Kidney capillary endothelial cell (primary cell): Measurements from ENCODE around the gene ARHGAP33.
"Not testable (repeated sequence)": the region's sequence is repeated elsewhere in the genome, so short reads cannot be mapped to it uniquely, and the experiment has no call there.

Experiments used
- DNase-seq: peaks from one replicate; pipeline ENCODE4 v3.0.0-alpha.2; 2018; ENCODE audit warnings: low spot score

The ARHGAP33 gene

DNA sequence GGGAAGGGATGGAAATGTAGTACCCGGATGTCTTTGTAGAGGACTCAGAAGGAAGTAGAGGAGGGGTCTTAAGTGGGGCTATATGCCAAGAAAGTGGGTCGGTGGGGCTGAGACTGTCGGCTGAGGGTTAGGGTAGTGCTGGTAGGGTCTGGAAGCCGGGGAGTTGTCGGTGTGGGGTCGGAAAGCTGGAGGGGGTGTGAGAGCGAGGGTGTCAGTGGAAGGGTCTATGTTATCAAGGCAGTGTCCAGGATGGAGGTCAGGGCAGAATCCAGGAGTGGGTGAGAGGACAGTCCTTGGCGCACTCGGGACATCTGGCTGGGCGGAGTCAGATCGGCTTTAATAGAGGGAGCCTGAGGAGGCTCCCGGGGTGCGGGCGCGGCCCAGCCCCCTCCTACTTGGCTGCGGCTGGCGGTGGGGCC, 20.2 kb upstream of the ARHGAP33 start:
- DNase-seq: no peak

DNA sequence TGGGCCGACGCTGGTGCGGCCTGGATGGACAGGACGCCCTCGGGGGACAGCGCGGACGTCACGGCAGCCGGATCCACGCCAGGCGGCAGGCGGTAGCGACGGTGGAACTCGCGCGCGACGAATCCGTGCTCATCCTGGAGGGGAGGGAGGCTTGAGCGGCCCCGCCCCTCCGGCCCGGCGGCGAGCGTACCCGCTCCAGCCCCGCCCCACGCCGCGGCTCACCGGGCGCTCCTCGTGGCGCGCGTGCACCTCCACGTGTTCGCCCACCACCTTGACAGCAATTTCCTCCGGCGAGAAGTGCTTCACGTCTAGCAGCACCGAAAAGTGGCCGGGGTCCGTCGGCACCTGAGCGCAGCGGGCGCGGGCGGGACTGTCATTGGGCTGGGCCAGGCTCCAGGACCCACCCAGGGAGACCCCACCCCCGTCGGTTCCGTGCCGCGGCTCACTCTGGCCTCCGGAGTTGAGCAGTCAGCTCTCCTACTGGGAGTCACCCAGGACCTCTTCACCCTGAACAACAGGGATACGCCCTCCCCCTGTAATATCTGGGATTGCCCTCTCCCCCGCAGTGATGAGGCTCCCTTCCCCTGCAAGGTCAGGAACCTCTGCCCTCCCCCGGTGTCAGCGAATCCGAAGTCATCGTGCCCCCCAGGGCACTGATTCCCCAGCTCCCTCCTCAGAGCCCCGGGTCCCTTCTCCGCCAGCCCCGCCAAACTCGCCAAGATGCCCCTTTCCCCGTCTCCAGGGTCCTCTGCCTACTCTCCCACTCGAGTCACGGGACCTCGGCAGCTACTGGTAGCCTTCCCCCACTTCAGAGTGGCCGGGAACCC, 19.6 kb upstream of the ARHGAP33 start:
- no peak for DNase-seq

DNA sequence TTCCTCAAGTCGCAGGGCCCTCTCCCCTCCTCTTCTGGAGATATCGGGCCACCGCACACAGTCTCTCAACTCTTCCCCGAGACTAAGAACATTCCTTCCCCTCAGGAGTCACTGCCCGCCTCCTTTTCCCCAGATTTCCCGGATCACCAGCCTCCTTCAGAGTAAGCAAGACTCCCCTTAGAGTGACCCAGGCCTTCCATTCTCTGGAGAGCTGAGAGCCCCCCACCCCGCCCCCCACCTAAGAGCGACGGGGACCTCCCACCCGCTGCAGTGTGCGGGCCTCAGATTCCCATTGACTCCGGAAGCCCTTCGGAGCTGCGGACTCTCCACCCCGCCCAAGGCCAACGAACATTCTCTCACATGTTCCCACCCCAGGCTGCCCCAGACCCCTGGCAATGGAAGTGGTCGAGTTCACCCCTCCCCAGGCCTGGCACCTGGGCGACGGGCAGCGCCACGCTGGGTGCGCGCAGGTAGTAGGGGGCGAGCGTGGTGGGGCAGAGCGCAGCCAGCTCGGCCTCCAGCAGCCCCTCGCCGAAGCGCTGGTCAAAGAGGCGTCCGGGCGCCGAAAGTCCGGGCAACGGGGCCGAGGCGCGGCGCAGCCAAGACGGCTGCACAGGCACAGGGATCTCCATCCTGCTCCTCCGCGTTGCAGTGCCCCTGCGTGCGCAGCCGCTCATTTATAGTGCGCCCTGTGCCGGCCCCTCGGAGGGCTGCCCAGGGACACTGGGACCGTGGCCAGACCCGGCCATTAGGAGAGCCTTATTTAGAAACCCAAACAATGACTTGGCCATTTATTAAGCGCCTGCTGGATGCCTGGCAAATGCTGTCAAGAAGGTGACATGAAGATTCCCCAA, 18.8 kb upstream of the ARHGAP33 start, which contains the start of gene HSPB6:
Gene HSPB6, minus strand, starts transcription at position 653 of the 854 bp plus-strand sequence. Its CDS starts 21 bp downstream, at position 632.
- DNase-seq: no peak

DNA sequence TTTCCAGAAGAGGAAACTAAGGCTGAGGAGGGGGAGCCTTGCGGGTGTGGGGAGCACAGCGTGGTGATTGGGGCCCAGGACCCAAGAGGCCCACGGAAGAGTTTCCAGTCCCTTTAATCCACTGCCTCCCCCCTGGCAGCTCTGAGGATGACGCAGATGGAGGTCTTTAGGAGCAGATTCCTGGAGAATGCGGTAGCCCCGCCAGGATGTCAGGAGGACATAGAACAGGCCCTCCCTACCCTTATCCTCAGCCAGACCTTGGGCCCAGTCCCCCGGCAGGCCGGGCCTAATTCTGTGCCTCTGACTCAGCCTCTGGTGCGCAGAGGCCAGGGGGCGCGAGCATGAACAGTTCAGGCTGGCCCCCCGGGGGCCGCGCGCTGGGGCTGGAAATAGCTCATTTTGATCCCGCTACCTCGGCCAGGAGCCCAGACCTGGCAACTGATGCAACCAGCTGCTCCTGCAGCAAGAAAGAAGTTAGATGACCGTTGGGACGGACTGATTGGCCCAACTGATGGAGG, 18.1 kb upstream of the ARHGAP33 start:
- DNase-seq: peak; percentile 58

DNA sequence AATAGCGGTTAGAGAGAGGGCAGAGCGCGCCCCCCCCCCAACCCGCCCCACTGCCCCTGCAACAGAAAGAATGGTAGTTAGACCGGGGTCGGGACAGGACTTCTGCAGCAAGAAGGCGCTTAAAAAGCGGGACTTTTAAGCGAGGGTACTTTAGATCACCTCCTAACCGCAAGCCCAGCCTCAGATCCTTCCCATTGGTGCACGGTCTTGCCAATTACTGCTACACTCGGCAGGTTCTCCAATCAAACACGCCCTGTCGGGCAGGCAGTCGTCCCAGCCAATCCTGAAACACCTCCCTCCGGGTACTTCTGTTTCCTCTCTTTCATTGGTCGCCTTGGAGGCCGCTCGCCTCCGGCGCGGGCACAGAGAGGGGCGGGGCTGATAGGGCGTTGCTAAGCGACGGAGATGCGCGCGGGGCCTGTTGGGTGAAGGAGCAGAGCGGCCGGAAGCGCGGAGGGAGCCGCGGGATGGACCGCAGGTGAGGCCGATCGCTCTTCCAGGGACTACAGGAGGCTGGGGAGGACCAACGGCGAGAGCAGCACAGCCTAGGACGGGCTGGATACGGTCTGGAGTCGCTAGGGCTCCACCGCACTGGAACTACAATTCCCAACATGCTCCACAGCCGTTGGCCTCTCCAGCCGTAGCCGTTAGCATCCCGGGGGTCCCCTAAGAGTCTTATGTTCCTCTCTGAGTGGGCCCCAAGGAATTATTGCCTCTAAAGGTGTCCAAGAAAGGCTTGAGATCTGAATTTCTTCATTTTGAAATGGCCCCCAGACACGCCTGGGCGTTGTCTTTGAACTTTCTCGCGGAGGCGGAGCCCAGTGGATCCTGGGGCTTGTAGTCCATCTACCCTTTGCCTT, 17.4 kb upstream of the ARHGAP33 start, which contains the start of gene PROSER3:
Gene PROSER3, plus strand, starts transcription at position 428 of the 860 bp plus-strand sequence. Its CDS starts 40 bp downstream, at position 468.
- peak; percentile 99 for DNase-seq

DNA sequence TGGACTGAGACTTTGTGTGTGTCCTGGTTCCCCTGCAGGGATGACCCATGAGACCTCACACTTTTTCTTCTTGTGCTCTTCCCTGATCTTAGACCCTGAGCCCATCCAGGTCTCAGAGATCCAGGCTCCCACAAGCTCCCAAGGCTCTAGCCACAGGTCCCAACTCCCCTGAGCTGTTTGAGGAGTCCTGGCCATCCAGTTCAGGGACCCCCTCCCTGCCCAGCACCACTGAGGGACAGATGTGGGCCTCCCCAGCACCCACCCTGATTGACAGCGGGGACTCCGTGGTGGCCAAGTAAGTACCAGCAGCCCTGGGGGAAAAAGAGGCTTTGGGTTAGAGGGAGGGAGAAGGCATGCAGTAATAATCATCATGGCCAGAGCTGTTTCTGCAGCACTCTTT, 15.7 kb upstream of the ARHGAP33 start:
- DNase-seq: no peak

DNA sequence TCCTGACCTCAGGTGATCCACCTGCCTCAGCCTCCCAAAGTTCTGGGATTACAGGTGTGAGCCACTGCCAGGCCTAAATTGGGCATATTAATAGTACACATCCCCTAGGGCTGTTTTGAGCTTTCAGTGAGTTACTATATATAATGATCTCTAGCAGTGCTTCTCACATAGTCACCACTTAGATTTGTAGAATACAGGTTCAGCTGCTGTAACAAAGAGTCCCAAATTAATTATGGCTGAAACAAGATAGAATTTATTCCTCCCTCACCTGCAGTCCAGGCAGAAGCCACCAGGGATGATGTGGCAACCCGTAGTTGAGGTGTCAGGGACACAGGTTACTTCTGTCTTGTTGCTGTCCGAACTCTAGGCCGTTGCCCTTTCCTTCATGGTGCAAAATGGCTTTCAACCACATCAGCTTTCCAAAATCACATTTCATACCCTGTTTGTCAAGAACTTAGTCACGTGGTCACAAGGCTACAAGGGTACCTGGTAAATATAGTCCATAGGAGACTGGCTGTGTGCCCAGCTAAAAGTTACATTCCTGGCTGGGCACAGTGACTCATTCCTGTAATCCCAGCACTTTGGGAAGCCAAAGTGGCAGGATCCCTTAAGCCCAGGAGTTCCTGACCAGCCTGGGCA, 14.5 kb upstream of the ARHGAP33 start:
- no peak for DNase-seq

DNA sequence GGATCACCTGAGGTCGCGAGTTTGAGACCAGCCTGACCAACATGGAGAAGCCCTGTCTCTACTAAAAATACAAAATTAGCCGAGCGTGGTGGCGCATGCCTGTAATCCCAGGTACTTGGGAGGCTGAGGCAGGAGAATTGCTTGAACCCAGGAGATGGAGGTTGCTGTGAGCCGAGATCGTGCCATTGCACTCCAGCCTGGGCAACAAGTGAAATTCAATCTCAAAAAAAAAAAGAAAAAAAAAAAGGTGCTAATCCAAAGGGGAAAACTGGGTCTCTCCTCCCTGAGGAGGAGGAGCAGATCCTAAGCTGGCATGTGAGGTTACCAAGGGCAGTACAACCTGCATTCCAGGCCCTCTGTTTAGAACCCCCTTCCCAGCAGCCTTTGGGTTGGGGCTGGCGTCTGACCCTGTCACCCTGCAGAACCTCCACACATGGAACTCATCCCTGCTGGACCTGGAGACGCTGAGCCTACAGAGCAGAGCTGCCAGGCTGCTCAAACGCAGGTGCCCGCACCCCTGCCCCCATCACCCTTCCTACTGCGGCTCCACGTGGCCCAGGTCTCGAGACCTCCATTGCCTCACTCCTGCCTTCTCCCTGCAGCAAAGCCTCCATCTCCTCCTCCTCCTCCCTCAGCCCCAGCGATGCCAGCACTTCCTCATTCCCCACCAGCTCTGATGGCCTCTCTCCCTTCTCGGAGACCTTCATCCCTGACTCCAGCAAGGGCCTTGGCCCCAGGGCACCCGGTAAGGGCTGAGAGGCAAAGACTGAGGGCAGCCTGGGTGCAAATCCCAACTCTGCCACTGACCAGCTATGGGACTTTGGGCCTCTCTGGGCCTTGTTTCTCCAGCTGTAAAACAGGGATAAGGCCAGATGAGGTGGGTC, 10.7 kb upstream of the ARHGAP33 start:
- DNase-seq: no peak

DNA sequence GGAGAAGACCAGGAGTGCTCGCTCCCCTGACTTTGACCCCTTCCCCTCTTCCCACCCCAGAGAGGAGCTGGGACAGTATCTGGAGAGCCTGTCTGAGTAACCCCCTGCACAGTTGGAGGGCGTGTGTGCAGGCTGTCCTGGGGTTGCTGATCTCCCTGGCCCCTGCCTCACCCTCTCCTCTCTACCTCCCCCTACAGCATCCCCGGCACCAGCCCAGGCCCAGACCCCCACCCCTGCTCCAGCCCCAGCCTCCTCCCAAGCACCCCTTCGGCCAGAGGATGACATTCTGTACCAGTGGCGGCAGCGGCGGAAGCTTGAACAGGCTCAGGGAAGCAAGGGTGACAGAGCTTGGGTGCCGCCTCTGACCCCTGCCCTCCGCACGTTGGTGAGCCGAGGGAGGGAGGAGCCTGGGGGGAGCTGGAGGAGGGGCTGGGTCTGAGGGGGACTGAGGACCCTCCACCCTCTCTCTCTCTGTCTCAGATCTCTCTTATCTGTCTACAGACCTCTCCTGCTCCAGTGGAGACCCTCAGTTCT, 8.7 kb upstream of the ARHGAP33 start:
- no peak for DNase-seq

DNA sequence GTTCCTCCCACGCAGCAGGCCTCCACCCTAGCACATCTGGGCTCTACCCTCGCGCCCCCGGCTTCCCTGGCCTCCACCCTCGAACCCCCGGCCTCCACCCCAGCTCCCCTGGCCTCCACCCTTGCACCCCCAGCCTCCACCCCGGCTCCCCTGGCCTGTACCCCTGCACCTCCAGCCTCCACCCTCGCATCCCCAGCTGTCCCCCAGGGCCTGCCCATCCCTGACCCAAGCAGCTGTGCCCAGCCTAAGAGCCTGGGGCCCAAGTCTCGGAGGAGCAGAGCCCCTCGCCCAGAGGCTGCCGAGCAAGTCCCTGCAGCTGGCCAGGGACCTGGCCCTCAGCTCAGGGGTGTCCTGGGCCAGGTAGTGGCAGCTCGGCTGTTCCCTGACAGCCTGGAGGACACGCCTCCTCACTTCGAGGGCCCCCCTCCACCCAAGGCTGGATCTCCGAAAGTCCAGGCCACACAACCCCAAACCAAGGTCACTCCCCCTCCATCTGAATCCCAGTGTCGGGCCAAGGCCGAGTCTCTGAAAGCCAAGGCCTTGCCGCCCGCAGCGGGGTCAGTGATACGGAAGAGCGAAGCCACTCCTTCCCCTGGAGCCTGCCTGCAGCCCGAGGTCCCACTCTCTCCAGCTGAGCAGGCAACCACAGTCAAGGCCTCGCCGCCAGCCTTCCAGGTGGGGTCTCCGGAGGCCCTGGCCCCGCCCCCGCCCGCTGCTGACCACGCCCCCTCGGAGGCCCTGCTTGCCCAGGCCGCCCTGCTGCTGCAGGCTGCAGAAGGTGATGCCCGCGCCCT, 7.9 kb upstream of the ARHGAP33 start:
- no peak for DNase-seq

DNA sequence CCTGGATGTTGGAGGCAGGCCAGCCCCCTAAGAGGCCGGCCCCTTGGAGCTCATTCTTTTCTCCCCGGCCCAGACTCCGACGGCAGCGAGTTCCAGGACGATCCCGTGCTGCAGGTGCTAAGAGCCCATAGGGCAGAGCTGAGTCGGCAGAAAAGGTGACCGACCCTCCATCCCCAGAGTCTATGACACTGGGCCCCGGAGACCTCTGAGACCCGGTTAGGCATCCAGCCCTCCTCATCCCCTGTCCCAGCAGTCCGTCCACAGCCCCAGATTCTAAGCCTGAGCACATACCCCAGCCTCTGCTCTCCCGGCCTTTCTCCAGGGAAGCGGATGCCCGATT, 7.3 kb upstream of the ARHGAP33 start:
- no peak for DNase-seq

DNA sequence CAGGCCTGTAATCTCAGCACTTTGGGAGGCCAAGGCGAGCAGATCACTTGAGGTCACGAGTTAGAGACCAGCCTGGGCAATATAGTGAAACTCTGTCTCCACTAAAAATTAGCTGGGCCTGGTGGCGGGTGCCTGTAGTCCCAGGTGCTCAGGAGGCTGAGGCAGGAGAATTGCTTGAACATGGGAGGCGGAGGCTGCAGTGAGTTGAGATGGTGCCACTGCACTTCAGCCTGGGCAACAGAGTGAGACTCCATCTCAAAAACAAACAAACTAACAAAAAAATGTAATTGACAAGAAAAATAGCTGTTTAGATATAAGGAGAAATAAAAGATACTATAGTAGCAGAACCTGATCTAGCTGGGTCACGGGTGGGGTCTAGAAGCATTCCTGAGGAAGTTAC, 3.0 kb upstream of the ARHGAP33 start:
- DNase-seq: not testable (repeated sequence)

DNA sequence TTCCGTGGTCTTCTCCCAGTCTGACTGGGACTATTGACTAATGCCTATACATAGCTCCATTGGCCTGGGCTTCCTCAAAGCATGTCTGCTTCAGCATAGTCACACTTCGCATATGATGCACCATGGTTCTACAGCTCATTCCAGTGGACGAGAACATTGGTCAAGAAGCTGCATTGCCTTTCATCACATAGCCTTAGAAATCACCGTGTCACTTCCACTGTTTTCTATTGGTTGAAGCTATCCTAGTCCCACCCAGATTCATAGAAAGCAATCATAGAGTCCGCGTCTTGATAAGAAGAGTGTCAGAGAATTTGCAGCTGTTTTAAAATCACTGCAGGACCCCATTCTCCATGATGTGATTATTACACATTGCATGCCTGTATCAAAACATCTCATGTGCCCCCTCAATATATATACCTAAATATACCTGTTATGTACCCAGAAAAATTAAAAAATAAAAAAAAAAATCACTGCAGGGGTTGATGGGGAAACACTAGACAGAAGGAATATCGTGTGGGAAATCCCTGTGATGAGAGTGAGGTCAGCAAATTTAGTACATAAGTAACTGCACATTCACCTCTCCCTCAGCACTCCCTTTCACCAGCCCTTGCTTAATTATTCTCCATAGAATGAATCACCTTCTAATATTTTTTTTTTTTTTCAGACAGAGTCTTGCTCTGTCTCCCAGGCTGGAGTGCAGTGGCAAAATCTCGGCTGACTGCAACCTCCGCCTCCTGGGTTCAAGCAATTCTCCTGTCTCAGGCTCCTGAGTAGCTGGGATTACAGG, 2.2 kb upstream of the ARHGAP33 start:
- no peak for DNase-seq

DNA sequence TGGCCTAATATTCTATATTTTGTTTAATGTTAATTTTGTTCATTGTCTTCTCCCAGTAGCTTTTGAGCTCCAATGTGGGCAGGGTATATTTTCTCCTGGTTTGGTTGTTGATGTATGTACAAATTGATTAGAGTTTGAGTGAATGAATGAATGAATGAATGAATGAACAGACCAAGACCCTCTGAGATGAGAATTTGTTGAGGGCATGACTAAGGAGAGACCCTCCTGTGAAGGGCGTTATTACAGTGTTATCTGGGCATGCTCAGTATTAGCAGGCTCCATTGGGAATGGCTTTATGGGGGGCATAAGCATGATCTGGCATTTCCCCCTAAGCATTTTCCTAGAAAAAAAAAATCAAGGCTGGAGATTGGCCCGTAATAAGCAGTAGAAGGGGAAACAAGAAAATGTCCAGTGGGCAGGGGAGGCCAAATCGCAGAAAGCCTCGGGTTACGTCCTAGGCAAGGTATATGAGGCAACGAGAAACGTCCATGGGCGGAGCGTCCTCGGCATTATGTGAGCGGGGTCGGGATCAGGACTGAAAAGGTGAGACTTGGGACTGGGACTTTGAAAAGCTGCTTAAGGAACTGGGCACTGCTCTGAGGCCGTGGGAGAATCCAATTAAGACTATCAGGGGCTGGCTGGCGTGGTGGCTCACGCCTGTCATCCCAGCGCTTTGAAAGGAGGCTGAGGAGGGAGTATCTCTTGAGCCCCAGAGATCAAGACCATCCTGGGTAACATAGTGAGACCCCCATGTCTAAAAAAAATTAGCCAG, 904 bp upstream of the ARHGAP33 start:
- no peak for DNase-seq

DNA sequence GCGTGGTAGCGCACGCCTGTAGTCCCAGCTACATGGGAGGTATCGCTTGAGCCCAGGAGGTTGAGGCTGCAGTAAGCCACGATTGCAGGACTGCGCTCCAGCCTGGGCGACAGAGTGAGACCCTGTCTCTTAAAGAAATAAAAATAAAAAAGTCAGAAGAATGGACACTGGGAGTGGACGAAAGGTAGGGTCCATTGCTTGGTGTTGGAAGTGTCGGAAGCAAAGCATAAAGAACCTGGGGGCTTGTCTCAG, 392 bp upstream of the ARHGAP33 start:
- DNase-seq: no peak

DNA sequence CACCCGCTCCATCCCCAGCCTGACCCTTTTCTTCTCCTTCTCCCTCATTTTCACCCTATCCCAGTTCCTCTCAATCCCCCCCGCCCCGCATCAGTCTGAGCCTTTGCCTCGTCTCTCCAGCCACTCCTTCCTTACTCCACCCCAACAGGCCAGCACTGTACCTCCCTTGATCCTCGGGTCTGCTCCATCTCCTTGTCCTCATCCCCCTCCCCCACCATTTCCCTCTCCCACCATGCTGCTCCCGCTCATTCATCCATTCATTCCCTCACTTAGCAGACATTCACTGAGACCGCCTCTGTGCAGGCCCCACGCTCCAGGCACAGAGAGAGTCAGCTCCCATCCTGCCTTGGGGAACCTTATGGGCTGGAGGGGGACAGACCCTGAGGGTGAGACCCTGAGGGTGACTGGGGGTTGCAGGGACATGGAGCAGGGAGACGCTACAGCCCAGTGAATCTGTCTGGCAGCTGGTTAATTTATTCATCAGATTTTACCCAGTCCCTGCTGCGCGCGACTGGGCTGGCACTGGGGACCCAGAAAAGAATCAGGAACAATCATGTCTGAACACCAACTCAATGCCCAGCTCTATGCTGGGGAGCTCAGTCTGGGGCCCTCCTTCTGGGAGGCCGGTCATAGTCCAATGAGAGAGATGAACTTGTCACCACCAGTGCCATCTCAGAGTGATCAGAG, 881 bp downstream of the ARHGAP33 start:
- no peak for DNase-seq

DNA sequence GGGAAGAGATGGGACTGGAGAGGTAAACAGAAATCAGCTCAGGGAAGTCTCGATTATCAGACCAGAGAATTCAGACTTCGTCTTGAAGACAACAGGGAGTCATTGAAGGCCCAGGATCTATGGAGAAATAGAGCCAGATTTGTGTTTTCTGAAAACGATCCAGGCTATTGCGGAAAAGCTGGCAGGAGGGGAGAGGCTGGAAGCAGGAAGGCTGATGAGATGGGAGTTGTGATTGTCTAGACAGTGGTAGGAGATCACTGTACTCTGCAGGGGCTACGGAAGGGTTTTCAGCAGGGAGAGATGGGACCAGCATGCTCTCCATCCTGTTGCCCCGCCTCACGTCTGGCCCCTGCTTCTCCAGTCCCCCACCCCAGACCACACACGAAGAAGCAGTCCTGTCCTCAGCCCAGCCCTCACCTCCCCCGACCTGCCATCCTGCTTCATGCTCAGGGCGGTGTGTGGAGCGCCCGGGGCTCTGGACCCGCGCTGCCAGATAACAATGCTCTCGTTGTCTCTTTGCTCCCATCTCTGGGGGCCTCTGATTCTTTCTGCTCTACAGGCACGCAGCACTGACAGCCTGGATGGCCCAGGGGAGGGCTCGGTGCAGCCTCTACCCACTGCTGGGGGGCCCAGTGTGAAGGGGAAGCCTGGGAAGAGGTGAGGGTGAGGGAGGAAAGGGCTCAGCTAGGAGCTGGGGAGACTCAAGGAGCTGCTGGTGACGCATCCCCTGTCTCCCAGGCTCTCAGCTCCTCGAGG, 1.9 kb downstream of the ARHGAP33 start:
- no peak for DNase-seq
